ENCODE measurements around the gene TTLL3. TPM values are rescaled to one million over a fixed set of nuclear protein-coding genes. Genes with fewer than 3 reads are reported as not detected.

The TTLL3 gene
- total and polyA plus RNA-seq, 2 of the 13 experiments (the other 11 are each of a cell fraction or from before 2014, with no cell fraction given): 9.5 to 51.2 TPM

DNA sequence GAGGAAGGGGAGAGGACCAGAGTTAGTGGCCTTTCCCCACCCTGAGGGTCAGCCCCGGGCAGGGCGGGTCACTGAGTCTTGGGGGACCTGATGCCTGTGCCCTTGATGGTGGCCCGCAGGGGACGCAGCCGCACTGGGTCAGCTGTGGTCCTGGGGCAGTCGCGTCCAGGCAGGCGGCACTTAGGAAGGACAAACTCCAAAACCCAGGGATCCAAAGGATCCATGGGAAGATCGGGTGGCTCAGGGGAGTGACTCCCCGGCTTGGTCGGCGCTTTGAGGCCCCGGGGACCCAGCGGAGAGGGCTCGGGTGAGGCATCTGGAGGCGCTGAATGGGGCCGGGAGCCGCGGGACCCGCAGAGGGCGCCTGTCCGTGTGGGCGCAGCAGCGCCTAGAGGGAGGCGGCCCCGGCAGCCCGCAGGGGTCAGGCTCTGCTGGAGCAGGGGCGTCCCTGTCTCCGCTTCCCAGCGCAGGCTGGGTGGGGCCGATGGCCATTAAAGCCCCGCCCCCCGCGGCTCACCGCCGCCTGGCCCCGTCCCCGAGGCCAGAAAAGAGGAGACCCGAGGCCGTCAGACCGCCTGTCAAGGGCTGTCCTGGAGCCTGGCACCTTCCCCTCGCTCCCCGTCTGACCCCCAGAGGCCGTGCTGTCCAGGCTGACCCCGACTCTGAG lies 52.5 kb downstream of the TTLL3 start (continued):
- TF ChIP-seq, protein P1, sequence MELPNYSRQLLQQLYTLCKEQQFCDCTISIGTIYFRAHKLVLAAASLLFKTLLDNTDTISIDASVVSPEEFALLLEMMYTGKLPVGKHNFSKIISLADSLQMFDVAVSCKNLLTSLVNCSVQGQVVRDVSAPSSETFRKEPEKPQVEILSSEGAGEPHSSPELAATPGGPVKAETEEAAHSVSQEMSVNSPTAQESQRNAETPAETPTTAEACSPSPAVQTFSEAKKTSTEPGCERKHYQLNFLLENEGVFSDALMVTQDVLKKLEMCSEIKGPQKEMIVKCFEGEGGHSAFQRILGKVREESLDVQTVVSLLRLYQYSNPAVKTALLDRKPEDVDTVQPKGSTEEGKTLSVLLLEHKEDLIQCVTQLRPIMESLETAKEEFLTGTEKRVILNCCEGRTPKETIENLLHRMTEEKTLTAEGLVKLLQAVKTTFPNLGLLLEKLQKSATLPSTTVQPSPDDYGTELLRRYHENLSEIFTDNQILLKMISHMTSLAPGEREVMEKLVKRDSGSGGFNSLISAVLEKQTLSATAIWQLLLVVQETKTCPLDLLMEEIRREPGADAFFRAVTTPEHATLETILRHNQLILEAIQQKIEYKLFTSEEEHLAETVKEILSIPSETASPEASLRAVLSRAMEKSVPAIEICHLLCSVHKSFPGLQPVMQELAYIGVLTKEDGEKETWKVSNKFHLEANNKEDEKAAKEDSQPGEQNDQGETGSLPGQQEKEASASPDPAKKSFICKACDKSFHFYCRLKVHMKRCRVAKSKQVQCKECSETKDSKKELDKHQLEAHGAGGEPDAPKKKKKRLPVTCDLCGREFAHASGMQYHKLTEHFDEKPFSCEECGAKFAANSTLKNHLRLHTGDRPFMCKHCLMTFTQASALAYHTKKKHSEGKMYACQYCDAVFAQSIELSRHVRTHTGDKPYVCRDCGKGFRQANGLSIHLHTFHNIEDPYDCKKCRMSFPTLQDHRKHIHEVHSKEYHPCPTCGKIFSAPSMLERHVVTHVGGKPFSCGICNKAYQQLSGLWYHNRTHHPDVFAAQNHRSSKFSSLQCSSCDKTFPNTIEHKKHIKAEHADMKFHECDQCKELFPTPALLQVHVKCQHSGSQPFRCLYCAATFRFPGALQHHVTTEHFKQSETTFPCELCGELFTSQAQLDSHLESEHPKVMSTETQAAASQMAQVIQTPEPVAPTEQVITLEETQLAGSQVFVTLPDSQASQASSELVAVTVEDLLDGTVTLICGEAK (IDR thresholded peaks at IDR 0.05): no peak
- TF ChIP-seq, protein P1 (CRISPR knock-in tag; IDR thresholded peaks at IDR 0.05): no peak
- TF ChIP-seq PITX1 (CRISPR knock-in tag; IDR thresholded peaks at IDR 0.05) (peak; percentile 55; the same call in 1 of the 2 replicates), KDM1A (CRISPR knock-in tag; IDR thresholded peaks at IDR 0.05) (no peak), MTA3 (CRISPR knock-in tag; IDR thresholded peaks at IDR 0.05) (no peak), ZNF589 (CRISPR knock-in tag; conservative IDR thresholded peaks at IDR 0.05) (no peak), TSC22D2 (CRISPR knock-in tag; IDR thresholded peaks at IDR 0.05; ENCODE audit: borderline replicate concordance) (no peak), SMC3 (IDR thresholded peaks at IDR 0.05; ENCODE audit: low read length) (peak; percentile 44; the same call in 1 of the 2 replicates), KLF11 (CRISPR knock-in tag; IDR thresholded peaks at IDR 0.05) (no peak), ZBTB3 (CRISPR knock-in tag; IDR thresholded peaks at IDR 0.05; ENCODE audit: borderline replicate concordance, low read depth) (no peak)
- TF ChIP-seq, protein P2, sequence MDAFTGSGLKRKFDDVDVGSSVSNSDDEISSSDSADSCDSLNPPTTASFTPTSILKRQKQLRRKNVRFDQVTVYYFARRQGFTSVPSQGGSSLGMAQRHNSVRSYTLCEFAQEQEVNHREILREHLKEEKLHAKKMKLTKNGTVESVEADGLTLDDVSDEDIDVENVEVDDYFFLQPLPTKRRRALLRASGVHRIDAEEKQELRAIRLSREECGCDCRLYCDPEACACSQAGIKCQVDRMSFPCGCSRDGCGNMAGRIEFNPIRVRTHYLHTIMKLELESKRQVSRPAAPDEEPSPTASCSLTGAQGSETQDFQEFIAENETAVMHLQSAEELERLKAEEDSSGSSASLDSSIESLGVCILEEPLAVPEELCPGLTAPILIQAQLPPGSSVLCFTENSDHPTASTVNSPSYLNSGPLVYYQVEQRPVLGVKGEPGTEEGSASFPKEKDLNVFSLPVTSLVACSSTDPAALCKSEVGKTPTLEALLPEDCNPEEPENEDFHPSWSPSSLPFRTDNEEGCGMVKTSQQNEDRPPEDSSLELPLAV (CRISPR knock-in tag; conservative IDR thresholded peaks at IDR 0.05; ENCODE audit: low read depth): no peak
- TF ChIP-seq, protein P3, sequence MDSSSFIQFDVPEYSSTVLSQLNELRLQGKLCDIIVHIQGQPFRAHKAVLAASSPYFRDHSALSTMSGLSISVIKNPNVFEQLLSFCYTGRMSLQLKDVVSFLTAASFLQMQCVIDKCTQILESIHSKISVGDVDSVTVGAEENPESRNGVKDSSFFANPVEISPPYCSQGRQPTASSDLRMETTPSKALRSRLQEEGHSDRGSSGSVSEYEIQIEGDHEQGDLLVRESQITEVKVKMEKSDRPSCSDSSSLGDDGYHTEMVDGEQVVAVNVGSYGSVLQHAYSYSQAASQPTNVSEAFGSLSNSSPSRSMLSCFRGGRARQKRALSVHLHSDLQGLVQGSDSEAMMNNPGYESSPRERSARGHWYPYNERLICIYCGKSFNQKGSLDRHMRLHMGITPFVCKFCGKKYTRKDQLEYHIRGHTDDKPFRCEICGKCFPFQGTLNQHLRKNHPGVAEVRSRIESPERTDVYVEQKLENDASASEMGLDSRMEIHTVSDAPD (CRISPR knock-in tag; IDR thresholded peaks at IDR 0.05): no peak
- TF ChIP-seq, protein P4, sequence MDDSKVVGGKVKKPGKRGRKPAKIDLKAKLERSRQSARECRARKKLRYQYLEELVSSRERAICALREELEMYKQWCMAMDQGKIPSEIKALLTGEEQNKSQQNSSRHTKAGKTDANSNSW (CRISPR knock-in tag; IDR thresholded peaks at IDR 0.05; ENCODE audit: borderline replicate concordance): no peak
- TF ChIP-seq, protein P5, sequence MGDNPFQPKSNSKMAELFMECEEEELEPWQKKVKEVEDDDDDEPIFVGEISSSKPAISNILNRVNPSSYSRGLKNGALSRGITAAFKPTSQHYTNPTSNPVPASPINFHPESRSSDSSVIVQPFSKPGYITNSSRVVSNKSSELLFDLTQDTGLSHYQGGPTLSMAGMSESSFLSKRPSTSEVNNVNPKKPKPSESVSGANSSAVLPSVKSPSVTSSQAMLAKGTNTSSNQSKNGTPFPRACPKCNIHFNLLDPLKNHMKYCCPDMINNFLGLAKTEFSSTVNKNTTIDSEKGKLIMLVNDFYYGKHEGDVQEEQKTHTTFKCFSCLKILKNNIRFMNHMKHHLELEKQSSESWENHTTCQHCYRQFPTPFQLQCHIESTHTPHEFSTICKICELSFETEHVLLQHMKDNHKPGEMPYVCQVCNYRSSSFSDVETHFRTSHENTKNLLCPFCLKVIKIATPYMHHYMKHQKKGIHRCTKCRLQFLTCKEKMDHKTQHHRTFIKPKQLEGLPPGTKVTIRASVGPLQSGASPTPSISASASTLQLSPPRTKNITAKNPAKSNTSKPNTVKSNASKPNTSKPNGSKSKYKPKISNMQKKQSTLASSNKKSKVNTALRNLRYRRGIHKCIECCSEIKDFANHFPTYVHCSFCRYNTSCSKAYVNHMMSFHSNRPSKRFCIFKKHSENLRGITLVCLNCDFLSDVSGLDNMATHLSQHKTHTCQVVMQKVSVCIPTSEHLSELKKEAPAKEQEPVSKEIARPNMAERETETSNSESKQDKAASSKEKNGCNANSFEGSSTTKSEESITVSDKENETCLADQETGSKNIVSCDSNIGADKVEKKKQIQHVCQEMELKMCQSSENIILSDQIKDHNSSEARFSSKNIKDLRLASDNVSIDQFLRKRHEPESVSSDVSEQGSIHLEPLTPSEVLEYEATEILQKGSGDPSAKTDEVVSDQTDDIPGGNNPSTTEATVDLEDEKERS (CRISPR knock-in tag; IDR thresholded peaks at IDR 0.05): no peak

All from HepG2 (cell line).